ENCODE results near the gene ELANE.

GRCh38 chr19:902446-903226, 50.5 kb downstream of the ELANE start:
- TF ChIP-seq CTCF (IDR thresholded peaks at IDR 0.05; ENCODE audit: borderline replicate concordance, extremely low read depth, low read length, poor library complexity, severe bottlenecking) (no peak), EZH2 (IDR thresholded peaks at IDR 0.05; ENCODE audit: borderline replicate concordance, low read depth, low read length, severe bottlenecking) (no peak)
